ENCODE results near the gene ZNF385A. TPM values are rescaled to one million over a fixed set of nuclear protein-coding genes. Genes with fewer than 3 reads are reported as not detected.

Gene ZNF385A
- total and polyA plus RNA-seq, 2 experiments from 2014 or later = 10.9 to 21.7 TPM

- TF ChIP-seq ETS1 (IDR thresholded peaks at IDR 0.05) = no peak
- no peak for TF ChIP-seq EZH2 (IDR thresholded peaks at IDR 0.05; ENCODE audit: low read depth, unreplicated experiment)
- no peak for TF ChIP-seq REST (IDR thresholded peaks at IDR 0.05; ENCODE audit: unreplicated experiment)
Measured at GRCh38 chr12:54363047-54363446, 21.5 kb downstream of the ZNF385A start (continued).

GRCh38 chr12:54360717-54361456 lies 23.6 kb downstream of the ZNF385A start:
- Mint-ChIP-seq H3K4me3 (peak overlapping the region; percentile 39), H3K4me1 (peaks cover 6% of the 10 kb centered on the region), H3K9me3 (no peaks in the 10 kb centered on the region), H3K36me3 (ENCODE audit: low read depth) (no peaks in the 10 kb centered on the region), H3K27ac (no peak overlapping the region), H3K27me3 (ENCODE audit: insufficient read depth, low read depth, poor library complexity) (peaks cover 17% of the 10 kb centered on the region)
- Histone ChIP-seq H3K36me3 (ENCODE audit: insufficient read depth) (no peaks in the 10 kb centered on the region), H3K27me3 (ENCODE audit: insufficient read depth) (peaks cover 6% of the 10 kb centered on the region; the same call in 1 of the 2 replicates), H3K27ac (ENCODE audit: low read depth) (no peak overlapping the region), H3K4me1 (ENCODE audit: insufficient read depth) (peaks cover 33% of the 10 kb centered on the region), H3F3A (replicated peaks; ENCODE audit: low read depth) (peaks cover 6% of the 10 kb centered on the region), H3K4me2 (peak overlapping the region; percentile 82; the same call in 1 of the 2 replicates), H3K9me2 (ENCODE audit: insufficient read depth) (no peaks in the 10 kb centered on the region), H3K79me2 (replicated peaks; ENCODE audit: insufficient read depth) (no peaks in the 10 kb centered on the region), H4K20me1 (replicated peaks; ENCODE audit: insufficient read depth) (no peaks in the 10 kb centered on the region), H3K4me3 (no peak overlapping the region), H2AFZ (no peak overlapping the region)
- TF ChIP-seq JUNB (IDR thresholded peaks at IDR 0.05; ENCODE audit: unreplicated experiment) (no peak), CTCF (conservative IDR thresholded peaks at IDR 0.05; ENCODE audit: low read depth in 2 of 2) (peak; percentile 100)
- peak; percentile 54 for ATAC-seq
- peak; percentile 97 for DNase-seq (ENCODE audit: low spot score)
